Measurements from ENCODE around the gene TOPBP1. TPM values are rescaled to one million over a fixed set of nuclear protein-coding genes. Genes with fewer than 3 reads are reported as not detected.
"Not testable (repeated sequence)": the region's sequence is repeated elsewhere in the genome, so short reads cannot be mapped to it uniquely, and the experiment has no call there.

Gene TOPBP1
- total RNA-seq, 4 donors from 2014 or later = 15.6 to 29.1 (median 17.5) TPM

DNA sequence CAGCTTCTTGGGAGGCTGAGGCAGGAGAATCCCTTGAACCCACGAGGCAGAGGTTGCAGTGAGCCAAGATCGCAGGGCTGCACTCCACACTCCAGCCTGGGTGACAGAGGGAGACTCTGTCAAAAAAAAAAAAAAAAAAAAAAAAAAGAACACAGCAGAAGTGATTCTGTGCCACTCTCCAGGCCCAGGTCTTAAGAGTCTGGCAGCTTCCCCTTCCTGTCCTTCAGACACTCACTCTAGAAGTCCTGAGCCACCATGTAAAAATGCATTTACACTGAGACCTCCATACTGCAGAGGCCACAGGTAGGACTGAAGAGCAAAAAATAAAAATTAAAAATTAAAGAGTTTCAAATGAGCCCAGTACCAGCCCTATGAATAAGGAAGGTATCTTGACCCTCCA is 100.1 kb downstream of the TOPBP1 start:
- no peak for DNase-seq (ENCODE audit: extremely low spot score)

DNA sequence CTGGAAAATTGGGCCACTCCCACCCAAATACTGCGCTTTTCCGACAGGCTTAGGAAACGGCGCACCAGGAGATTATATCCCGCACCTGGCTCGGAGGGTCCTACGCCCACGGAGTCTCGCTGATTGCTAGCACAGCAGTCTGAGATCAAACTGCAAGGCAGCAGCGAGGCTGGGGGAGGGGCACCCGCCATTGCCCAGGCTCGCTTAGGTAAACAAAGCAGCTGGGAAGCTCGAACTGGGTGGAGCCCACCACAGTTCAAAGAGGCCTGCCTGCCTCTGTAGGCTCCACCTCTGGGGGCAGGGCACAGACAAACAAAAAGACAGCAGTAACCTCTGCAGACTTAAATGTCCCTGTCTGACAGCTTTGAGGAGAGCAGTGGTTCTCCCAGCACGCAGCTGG is 110.2 kb downstream of the TOPBP1 start:
- H3K27me3 ChIP-seq; H3K27ac ChIP-seq (replicated peaks in 1 of 4); intact Hi-C loops (cut with DNase I): not testable (repeated sequence)

More for the DNA sequence above, 100.1 kb downstream of the TOPBP1 start:
- Histone ChIP-seq H3K9me3 (peaks cover 0 to 9% (median 5%) of the 10 kb centered on the region in 4 donors), H3K27ac (replicated peaks in 1 of 4) (no peak overlapping the region), H3K36me3 (no peaks in the 10 kb centered on the region), H3K27me3 (no peaks in the 10 kb centered on the region), H3K4me1 (peaks cover 0 to 9% (median 4%) of the 10 kb centered on the region in 4 donors), H3K4me3 (no peak overlapping the region)
- 80% methylated on average over 2 of the region's 2 CpGs for WGBS
- no peak for TF ChIP-seq POLR2AphosphoS5 (IDR thresholded peaks at IDR 0.05)
- TF ChIP-seq, protein P1, sequence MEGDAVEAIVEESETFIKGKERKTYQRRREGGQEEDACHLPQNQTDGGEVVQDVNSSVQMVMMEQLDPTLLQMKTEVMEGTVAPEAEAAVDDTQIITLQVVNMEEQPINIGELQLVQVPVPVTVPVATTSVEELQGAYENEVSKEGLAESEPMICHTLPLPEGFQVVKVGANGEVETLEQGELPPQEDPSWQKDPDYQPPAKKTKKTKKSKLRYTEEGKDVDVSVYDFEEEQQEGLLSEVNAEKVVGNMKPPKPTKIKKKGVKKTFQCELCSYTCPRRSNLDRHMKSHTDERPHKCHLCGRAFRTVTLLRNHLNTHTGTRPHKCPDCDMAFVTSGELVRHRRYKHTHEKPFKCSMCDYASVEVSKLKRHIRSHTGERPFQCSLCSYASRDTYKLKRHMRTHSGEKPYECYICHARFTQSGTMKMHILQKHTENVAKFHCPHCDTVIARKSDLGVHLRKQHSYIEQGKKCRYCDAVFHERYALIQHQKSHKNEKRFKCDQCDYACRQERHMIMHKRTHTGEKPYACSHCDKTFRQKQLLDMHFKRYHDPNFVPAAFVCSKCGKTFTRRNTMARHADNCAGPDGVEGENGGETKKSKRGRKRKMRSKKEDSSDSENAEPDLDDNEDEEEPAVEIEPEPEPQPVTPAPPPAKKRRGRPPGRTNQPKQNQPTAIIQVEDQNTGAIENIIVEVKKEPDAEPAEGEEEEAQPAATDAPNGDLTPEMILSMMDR (IDR thresholded peaks at IDR 0.05) = no peak
- intact Hi-C loops (cut with DNase I) = no loop called here

More for the DNA sequence above, 110.2 kb downstream of the TOPBP1 start:
- 90% methylated on average over 5 of the region's 14 CpGs for WGBS
- H3K9me3 ChIP-seq; H3K36me3 ChIP-seq; H3K4me3 ChIP-seq; DNase-seq (ENCODE audit: extremely low spot score): not testable (repeated sequence)
- peaks cover 14 to 22% (median 21%) of the 10 kb centered on the region in 4 donors for H3K4me1 ChIP-seq

Small RNA genes lying within 50 kb of the gene (small RNA-seq; reads per million reads assigned to genes)
- gene RF00438 = 0 reads per million in 3 donors
- 0 reads per million in 3 donors for gene RNA5SP140
- 0 reads per million in 3 donors for gene RNU6-678P

Other genes with a start within 250 kb of the TOPBP1 start
- gene CDV3, start 88.3 kb downstream of the TOPBP1 start, total RNA-seq = 100 to 1,000 TPM; 136 to 249 (median 195) TPM
- 1 to 10 TPM in 1 of 4 donors, under 1 TPM in 3; under 0.01 to 3.1 (median 0.28) TPM for gene TF, start 84.5 kb upstream of the TOPBP1 start, total RNA-seq
- gene SRPRB, start 143.9 kb upstream of the TOPBP1 start, total RNA-seq = 10 to 100 TPM; 11.2 to 28.2 (median 18.5) TPM
- 10 to 100 TPM in 2 of 4 donors, 1 to 10 TPM in 2; 6.2 to 11.9 (median 10.5) TPM for gene RAB6B, start 233.9 kb upstream of the TOPBP1 start, total RNA-seq

Measured in esophagus muscularis mucosa (tissue), 4 donors.